Activated CD4-positive, alpha-beta T cell treated with anti-CD3 and anti-CD28 coated beads, Interleukin-2, amount 50 U/mL, for 48 hours (primary cell): Measurements from ENCODE around the gene PRPH2.
"Not testable (repeated sequence)": the region's sequence is repeated elsewhere in the genome, so short reads cannot be mapped to it uniquely, and the experiment has no call there.

ENCODE experiments used
- DNase-seq, 2 experiments: peaks; one replicate each; pipeline ENCODE4 v3.0.0-alpha.2; 2020

The PRPH2 gene

DNA sequence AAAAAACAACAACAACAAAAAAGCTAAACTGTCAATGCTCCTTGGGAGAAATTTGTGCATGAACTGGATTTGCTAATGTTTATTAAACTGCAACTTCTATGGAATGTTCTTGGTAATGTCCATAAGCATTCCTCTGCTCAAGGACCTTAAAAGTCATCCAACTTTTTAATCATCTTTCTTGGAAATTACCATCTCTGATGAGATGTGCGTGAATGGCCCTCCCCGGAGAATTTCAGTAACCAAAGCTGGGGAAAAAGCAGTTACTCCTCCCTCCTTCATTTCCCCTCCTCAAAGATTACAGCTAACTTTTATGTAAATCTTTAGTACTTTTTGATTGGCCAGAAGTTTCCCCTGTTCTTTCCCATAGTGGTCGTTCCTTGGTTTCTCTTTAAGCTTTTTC lies 18.3 kb upstream of the PRPH2 start:
- no peak for DNase-seq

DNA sequence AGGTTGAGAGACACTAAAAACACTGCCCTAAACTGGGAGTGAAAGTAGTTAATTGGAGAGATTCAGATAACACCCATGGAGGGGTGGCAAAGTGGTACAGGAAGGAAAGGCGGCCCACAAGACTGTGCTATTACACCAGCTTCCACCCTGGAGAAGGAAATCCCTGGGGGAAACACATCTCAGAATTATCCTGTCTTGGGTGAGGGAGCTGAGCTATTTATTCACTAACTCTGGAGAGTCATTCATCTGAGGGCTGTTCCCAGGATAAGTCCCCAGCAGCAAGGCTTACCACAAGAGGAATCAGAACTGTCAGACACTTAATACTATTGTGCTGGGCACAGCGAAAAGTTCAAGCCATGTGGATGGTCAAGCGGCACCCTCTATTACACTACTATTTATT lies 13.6 kb upstream of the PRPH2 start:
- no peak for DNase-seq

DNA sequence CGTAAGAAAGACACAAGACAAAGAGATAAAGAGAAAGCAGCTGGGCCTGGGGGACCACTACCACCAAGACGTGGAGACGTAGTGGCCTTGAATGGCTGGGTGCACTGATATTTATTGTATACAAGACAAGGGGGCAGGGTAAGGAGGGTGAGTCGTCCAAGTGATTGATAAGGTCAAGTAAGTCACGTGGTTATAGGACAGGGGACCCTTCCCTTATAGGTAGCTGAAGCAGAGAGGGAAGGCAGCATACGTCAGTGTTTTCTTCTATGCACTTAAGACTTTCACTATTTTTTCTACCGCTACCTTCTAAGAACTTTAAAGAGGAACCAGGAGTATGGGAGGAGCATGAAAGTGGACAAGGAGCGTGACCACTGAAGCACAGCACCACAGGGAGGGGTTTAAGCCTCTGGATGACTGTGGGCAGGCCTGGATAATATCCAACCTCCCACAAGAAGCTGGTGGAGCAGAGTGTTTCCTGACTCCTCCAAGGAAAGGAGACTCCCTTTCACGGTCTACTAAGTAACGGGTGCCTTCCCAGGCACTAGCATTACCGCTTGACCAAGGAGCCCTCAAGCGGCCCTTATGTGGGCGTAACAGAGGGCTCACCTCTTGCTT lies 11.6 kb upstream of the PRPH2 start:
- DNase-seq: not testable (repeated sequence)

DNA sequence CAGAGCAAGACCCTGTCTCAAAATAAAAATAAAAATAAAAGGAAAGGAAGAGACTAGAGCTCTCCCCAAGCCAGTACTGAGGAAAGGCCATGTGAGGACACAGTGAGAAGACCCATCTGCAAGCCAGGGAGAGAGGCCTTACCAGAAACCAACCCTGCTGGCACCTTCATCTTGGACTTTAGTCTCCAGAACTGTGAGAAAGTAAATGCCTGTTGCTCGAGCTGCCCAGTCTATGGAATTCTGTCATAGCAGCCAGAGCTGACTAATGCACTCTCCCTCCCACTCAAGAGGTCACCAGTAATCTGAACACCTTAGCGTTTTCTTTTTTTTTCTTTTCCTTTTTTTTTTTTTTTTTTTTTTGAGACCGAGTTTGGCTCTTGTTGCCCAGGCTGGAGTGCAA lies 7.3 kb upstream of the PRPH2 start:
- no peak for DNase-seq

DNA sequence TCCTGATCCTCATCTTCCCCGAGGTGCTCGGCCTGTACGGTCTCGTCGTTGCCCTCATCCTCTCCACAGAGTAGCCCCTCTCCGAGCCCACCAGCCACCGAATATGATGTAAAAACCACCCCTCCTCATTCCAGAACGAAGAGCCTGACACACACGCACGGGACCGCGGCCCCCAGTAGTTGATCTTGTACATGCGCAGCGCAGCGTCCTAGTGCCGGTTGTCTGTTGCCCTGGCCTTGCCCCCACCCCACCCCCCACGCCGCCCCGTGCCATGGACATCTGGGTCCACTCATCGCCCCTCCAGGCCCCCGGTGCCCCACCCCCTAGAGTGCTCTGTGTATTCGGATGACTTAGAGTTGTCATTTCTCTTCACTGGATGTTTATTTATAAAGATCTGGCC lies 5.2 kb upstream of the PRPH2 start:
- DNase-seq: no peak

DNA sequence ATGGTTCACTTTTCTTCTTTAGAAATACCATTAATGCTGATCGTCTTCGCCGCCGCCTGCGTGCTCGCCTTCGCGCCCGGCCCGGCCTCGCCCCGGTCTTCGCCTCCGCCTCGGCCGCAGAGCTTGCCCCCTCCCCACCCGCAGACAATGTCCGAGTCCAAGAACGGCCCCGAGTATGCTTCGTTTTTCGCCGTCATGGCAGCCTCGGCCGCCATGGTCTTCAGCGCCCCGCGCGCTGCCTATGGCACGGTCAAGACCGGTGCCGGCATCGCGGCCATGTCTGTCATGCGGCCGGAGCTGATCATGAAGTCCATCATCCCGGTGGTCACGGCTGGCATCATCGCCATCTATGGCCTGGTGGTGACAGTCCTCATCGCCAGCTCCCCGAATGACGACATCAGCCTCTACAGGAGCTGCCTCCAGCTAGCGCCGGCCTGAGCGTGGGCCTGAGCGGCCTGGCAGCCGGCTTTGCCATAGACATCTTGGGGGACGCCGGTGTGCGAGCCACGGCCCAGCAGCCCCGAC lies 4.8 kb upstream of the PRPH2 start:
- peak in 1 of 2 experiments; percentile 25 for DNase-seq

DNA sequence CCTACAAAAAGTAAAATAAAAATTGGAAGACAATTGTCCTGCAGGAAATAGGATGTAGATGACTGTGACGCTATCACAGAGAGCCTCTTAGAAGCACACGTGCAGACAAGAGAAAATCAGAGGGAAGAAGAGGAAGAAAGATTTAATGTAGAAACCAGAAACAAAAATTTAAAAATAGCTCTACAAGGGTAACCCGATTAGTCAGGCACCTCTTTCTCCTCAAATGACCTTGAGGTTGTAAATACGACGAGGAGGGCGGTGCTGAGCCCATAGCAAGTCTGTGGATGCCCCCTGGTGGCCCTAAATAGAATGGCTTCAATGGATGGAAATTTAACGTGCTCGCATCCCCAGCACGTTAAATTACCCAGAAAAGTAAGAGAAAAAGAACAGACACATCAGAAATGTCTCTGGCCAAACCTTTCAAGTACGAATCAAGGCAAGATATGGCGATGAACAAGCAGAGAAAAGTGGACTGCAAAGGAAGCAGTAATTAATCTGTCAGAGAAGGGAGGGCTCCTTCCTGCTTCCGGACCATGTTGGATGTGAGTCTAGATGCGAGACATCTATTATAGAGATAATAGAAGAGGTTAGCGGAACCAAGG lies 4.2 kb upstream of the PRPH2 start:
- peak; percentile 55 to 70 for DNase-seq

DNA sequence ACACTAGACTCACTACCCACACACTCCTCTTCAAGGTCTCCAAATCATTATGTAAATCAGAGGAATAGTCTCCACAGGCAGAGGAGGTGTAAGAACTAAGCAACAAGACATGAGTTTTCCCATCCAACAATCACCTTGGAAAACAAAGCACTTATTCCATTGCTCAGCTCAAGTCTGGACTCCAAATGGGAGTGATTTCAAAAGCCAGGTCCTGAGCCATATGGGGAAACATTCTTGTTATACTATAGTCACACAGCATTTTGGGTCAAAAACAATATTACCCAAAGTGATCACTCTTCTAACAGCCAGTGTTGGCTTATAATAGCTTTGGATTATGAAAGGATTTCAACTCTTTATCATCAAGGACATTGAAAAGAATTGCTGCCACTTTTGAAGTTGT lies 3.6 kb upstream of the PRPH2 start:
- no peak for DNase-seq

DNA sequence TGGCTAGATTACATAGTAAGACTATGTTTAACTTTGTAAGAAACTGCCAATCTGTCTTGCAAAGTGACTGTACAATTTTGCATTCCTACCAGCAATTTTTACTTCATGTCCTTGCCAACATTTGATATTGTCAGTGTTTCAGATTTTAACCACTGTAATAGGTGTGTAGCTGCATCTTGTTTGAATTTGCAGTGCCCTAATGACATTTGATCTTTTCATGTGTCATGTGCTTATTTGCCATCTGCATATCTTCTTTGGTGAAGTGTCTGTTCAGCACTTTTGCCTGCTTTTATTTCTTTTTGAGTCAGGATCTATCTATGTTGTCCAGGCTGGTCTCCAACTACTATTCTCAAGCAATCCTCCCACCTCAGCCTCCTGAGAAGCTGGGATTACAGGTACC lies 2.4 kb upstream of the PRPH2 start:
- no peak for DNase-seq

DNA sequence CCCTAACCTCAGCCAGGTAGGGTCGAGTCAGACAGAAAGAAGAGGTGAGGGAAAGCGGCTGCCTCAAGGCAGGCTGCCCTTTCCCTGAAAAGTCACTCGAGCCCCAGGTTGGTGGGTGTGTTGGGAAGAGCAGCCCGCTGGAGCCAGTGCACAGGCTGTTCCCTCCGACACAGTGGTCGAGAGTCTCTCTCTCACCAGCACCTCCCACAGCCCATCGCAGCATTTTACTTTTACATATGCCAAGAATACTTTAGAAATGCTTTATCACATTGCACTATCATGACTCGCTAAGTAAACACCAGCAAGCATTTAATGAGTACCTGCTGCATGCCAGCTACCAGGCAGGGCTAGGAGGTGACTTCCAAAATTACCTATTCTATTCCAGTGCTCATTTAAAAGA lies 1.7 kb downstream of the PRPH2 start:
- DNase-seq: no peak

DNA sequence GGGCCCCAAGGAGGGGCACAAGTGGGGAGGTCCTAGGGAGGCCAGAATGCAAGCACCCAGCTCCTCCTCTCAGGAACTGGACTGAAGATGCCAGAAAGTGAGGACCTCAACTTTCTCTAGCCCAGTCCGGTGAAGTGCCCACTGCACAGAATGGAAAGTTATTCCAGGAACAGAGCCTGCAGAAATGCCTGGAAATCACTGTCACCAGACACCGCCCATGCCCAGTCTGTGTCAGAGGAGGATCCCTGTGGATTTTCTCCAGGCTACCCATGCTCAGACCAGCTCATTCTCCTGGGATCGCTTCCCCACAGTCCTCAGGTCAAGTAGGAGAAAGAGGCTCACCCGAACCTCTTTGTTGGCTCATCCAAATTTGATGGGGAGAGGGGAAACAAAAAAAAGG lies 6.5 kb downstream of the PRPH2 start:
- DNase-seq: no peak

DNA sequence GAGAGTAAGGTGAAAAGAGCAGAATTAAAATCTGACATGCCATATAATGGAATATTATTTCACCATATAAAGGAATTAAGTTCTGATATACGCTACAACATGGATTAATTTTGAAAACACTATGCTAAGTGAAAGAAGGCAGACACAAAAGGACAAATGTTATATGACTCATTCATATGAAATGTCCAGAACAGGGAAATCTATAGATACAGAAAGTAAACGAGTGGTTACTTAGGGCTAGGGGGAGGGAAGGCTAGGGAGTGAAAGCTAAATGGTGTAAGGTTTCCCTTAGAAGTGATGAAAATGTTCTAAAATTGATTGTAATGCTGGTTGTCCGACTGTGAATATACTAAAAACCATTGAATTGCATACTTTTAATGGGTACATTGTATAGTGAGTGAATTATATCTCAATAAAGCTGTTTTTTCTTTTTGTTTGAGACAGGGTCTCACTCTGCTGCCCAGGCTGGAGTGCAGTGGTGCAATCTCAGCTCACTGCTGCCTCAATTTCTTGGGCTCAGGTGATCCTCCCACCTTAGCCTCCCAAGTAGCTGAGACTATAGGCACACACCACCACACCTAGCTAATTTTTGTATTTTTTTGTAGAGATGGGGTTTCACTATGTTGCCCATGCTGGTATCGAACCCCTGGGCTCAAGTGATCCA lies 8.2 kb downstream of the PRPH2 start:
- DNase-seq: no peak

DNA sequence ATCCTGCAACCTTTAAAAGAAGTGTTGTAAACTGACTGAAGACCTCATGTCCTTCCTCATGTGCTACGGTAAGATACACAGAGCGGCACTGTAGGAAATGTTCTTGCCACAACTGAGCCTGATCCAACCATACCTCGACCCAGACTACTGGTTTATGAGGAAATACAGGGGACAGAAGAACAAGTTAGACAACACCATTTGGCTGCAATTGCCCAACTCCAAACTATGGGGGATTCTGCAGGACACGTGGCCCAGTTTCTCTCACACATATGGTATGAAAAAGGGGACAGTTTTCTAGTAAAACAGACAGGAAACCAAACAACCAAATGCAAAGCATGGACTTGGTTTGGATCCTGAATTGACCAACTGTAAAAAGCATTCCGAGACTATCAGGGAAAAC lies 10.5 kb downstream of the PRPH2 start:
- DNase-seq: no peak

DNA sequence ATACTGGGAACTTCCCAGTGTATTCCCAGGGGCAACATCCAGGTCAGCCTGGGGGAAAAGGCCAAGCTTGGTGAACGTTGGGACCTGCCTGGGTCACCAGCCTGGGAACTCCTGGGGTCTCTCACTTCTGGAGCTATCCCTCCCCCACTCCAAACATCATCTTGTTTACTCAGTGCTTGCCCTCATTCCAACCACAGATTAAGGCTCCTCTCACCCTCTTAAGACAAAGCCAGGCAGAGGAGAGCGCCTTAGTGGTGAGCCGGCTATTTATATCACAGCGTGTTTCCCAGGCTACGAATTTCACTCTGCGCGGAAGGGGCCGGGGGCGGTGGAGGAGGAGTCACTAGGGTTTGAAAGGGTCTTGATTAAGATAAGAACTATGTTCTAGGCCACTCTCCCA lies 12.1 kb downstream of the PRPH2 start:
- DNase-seq: no peak

DNA sequence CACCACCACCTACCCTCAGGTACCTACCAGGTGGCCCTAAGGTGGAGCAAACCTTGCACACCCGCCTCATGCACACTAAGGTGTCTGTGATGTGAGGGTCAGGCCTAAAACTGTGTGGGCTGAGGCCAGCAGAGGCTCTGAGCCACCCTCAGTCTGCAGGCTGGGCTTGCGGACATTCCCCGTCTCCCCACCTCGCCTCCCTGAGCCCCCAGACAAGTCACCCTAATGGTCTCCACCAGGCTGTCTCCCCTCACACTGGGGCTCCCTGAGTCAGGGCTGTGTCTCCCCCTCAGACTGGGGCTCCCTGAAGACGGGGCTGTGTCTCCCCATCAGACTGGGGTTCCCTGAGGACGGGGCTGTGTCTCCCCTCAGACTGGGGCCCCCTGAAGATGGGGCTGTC lies 12.5 kb downstream of the PRPH2 start:
- DNase-seq: no peak

DNA sequence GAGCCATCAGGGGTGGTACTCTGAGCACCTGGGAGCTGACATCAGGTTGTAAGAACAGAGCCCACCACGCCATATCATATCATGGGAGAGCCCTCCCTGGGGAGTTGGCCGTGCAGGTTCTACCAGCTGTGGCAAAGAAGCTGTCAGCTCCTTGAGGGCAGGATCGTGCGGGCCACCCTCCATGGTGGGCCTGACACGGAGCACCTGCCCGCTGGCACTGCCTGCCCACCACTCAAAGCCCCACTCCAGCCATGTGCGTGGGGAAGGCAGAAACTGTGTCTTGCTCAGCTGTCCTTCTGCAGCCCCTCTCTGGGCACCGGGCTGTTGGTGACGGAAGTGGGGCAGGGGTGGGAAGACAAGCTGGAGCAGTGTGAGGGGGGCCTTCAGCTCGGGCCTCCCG lies 14.3 kb downstream of the PRPH2 start:
- no peak for DNase-seq

DNA sequence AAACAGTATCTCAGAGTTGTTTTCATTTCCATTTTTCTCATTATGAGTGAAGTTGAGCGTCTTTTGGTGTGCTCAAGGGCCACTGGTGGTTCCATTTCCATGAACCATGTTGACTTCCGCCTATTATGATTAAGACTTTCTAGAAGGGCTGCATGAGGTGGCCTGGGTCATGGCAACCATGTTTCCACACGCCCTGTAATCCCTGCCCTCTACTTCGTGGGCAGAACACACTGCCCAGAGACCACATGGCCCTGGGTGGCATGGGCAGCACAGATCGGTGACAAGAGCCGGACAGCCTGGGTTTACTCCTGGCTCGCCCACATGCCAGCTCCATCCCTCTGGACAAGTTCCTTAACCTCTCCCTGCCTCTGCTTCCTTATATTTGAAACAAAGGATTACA lies 14.8 kb downstream of the PRPH2 start:
- DNase-seq: no peak

DNA sequence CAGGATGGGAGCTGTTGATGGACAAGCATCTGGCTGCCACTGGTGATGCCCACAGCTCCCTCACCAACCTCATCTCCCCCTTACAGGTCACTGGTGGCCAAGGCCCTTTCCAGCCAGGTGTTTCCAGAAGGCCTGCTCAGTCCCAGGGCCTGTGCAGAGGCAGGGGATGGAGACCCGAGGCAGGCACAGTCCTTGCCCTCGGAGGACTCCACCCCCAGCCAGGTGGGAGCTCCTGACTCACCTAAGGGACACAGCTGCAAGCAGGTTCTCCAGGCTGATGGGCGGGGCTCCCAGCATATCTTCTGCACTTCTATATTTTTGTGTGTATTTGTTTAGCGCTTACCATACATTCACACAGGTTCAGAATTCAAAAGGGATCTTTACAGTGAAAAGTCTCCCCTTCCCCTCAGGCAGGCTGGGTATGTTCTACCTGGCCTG lies 17.4 kb downstream of the PRPH2 start:
- no peak for DNase-seq

DNA sequence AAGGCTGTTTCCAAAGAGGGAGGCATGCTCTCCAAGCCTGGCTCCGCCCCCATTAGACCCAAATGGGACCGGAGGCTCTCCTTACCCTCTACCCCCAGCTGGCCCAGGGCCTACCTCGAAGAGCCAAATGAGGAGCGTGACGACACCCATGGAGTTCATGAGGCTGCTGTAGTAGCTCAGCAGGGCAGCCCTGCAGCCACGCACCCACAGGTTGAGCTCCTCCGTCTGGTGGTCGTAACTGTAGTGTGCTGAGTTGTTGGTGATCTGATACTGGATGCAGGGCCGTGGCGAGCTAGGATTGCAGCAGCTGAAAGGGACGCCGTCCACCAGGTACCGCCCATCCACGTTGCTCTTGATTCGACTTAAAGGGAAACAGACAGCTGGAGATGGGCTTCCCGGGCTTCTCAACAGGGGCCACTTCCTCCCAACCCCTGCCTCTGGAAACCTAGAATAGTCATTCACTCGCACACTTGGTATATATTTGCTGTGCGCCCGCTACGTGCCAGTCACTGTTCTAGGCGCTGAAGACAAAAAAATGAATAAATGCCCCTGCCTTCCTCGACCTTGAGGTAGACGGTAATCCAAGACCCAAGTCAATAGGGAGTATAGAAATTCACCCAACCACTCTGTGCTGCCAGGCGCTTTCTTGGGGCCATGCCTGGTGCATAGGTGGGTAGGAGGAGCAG lies 18.0 kb downstream of the PRPH2 start:
- DNase-seq: no peak

DNA sequence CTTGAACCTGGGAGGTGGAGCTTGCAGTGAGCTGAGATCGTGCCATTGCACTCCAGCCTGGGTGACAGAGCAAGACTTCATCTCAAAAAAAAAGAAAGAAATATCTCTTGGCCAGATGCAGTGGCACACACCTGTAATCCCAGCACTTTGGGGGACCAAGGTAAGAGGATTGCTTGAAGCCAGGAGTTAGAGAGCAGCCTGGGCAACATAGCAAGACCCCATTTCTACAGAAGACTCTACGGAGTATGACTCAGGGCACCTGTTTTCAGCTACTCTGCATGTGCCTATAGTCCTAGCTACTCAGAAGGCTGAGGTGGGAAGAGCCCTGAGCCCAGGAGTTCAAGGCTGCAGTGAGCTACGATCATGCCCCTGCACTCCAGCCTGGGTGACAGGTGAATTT lies 19.6 kb downstream of the PRPH2 start:
- DNase-seq: not testable (repeated sequence)

DNA sequence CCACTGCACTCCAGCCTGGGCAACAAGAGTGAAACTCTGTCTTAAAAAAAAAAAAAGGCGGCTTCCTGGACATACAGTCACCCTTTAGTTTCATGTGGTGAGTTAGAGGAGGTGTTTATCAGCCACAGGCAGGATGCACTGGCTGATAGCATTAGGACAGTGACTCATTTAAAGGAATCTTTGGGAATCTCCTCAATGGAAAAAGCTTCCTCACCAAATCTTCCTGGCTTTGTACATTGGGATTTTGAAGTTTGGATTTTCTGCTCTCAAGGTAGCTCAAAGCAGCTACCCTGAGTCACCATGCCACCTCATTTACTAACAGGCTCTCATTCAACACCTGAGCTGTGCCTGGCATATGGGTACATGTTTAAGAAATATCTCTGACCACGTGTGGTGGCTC lies 20.2 kb downstream of the PRPH2 start:
- DNase-seq: no peak

DNA sequence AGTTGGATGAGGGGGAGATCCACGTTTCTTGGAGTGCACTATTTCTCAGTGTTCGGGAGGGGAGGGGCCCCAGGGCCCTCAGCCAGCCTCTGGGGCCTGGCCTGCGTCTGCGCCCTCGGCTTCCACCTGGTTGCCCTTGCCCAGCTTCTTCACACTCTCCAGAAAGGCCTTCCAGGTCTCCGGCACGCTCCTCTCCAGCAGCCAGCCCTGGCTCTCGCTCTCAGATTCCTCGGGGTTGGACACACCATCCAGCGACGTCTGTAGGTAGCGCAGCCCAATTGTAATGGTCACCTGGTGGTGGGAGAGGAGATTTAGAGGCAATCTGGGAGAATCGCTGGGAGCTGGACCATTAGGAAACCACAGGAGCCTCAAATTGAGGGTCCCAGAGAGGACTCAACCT lies 24.2 kb downstream of the PRPH2 start:
- no peak for DNase-seq

DNA sequence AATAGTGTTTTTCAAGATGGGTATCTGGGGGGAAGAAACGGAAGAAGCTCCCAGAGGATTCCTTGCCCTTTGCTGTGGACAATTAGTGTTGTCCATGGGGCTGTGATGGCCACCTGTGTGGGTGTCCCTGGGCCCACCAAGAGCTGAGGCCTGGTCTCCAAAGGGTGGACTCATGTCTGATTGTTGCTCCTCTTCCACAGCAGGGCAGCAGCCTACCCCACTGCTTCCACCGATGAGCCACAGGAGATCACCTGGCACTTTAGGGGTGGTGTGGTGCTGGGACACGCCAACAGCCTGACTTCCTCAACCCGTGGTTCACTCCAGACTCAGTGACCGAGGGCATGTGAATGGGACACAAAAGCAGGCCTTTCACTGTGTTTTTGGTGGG lies 25.1 kb downstream of the PRPH2 start:
- no peak for DNase-seq
